Neural progenitor cell (in vitro differentiated cells): ENCODE data around the gene SH3BGR. TPM values are rescaled to one million over a fixed set of nuclear protein-coding genes. Genes with fewer than 3 reads are reported as not detected.

Experiments used
- DNase-seq: peaks from one replicate; pipeline ENCODE4 v3.0.0-alpha.2; 2016; ENCODE audit warnings: low spot score
- H2AFZ ChIP-seq: fragments of 200-600 bp; sonication (generic); replicated peaks from 2 replicates; pipeline ENCODE4 v1.6.1; 2016; ENCODE audit warnings: antibody characterized with exemption
- H3F3A ChIP-seq: fragments of 200-600 bp; sonication (generic); 2 replicates; pipeline ENCODE4 v1.6.1; 2016; ENCODE audit warnings: antibody characterized with exemption, low read depth
- H3K27ac ChIP-seq: fragments of 200-600 bp; sonication (generic); 2 replicates; pipeline ENCODE4 v1.5.1; 2016; ENCODE audit warnings: mild to moderate bottlenecking
- H3K27me3 ChIP-seq: fragments of 200-600 bp; sonication (generic); 2 replicates; pipeline ENCODE4 v1.6.1; 2016; ENCODE audit warnings: mild to moderate bottlenecking, moderate library complexity
- H3K36me3 ChIP-seq: fragments of 200-600 bp; sonication (generic); 2 replicates; pipeline ENCODE4 v1.5.1; 2016
- H3K4me1 ChIP-seq: fragments of 200-600 bp; sonication (generic); 2 replicates; pipeline ENCODE4 v1.6.1; 2016; ENCODE audit warnings: mixed run types
- H3K4me2 ChIP-seq: fragments of 200-600 bp; sonication (generic); 2 replicates; pipeline ENCODE4 v1.6.1; 2016
- H3K4me3 ChIP-seq: fragments of 200-600 bp; sonication (generic); 2 replicates; pipeline ENCODE4 v1.5.1; 2016
- H3K79me2 ChIP-seq: fragments of 200-600 bp; sonication (generic); 2 replicates; pipeline ENCODE4 v1.6.1; 2016; ENCODE audit warnings: low read depth
- H3K9ac ChIP-seq: fragments of 200-600 bp; sonication (generic); 2 replicates; pipeline ENCODE4 v1.6.1; 2016
- H3K9me3 ChIP-seq: fragments of 200-600 bp; sonication (generic); 2 replicates; pipeline ENCODE4 v1.5.1; 2016; ENCODE audit warnings: low read depth
- H4K20me1 ChIP-seq: fragments of 200-600 bp; sonication (generic); 2 replicates; pipeline ENCODE4 v1.6.1; 2016; ENCODE audit warnings: low read depth
- H3K27ac Mint-ChIP-seq: 3 replicates; pipeline ENCODE4 v1.8.0; 2021; ENCODE audit warnings: mixed read lengths
- H3K27me3 Mint-ChIP-seq: 2 replicates; pipeline ENCODE4 v1.8.0; 2022; ENCODE audit warnings: low read depth, mild to moderate bottlenecking, inconsistent platforms, moderate library complexity, mixed read lengths; ENCODE audit not compliant: insufficient read depth
- H3K36me3 Mint-ChIP-seq: 3 replicates; pipeline ENCODE4 v1.8.0; 2021; ENCODE audit warnings: mixed read lengths
- H3K4me1 Mint-ChIP-seq: 3 replicates; pipeline ENCODE4 v1.8.0; 2021; ENCODE audit warnings: mixed read lengths
- H3K4me3 Mint-ChIP-seq: 3 replicates; pipeline ENCODE4 v1.8.0; 2021; ENCODE audit warnings: mild to moderate bottlenecking, moderate library complexity, mixed read lengths
- H3K9me3 Mint-ChIP-seq: 3 replicates; pipeline ENCODE4 v1.8.0; 2020; ENCODE audit warnings: mixed read lengths
- EZH2 ChIP-seq: fragments of 200-600 bp; sonication (generic); IDR thresholded peaks from 2 replicates; pipeline ENCODE4 v1.6.1; 2017; ENCODE audit warnings: antibody characterized with exemption, mild to moderate bottlenecking, moderate library complexity
- EZH2phosphoT487 ChIP-seq: fragments of 200-600 bp; sonication (generic); IDR thresholded peaks from 2 replicates; pipeline ENCODE4 v1.6.1; 2017; ENCODE audit warnings: antibody characterized with exemption
- total RNA-seq: library from RNA; depleted of rRNA; stranded (reverse); fragments of >200 nt; gene quantifications from 2 replicates; pipeline ENCODE4 v1.2.3, GENCODE V29; 2015; ENCODE audit warnings: low replicate concordance
- TF ChIP-seq, protein P1 (sequence below): fragments of 200-600 bp; sonication (generic); IDR thresholded peaks from 2 replicates; pipeline ENCODE4 v1.5.1; 2017; ENCODE audit warnings: antibody characterized with exemption, mild to moderate bottlenecking

The SH3BGR gene
- total RNA-seq, 1 donor from 2014 or later = 12.2 TPM

DNA sequence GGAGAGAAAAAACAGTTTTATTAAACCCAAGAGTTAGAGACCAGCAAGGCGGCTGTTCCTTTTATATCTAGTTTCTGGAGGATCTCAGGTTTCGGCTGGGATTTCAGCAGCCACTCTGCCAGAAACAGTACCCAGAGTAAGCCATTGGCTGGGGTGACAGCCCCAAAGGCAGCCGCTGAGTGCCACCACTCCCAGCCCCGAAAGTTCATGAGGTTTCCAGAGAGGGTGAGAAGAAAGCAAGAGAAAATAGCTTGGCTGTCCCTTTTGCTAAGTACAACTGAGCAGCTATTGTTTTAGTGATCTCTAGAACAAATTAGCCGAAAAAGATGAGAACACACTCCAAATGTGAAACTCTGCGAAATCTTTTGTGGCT, 1.2 kb downstream of the SH3BGR start:
- no peaks in the 10 kb centered on the region for H3K79me2 ChIP-seq
- no peaks in the 10 kb centered on the region for H3K27me3 ChIP-seq
- H3K9me3 Mint-ChIP-seq = peaks cover under 1% of the 10 kb centered on the region
- no peaks in the 10 kb centered on the region for H3K36me3 Mint-ChIP-seq
- H4K20me1 ChIP-seq = no peaks in the 10 kb centered on the region
- peak overlapping the region; percentile 11 for H3K27ac Mint-ChIP-seq
- H3K36me3 ChIP-seq = no peaks in the 10 kb centered on the region
- peak overlapping the region; percentile 18 for H2AFZ ChIP-seq
- H3K27me3 Mint-ChIP-seq = peaks cover 2% of the 10 kb centered on the region
- no peak overlapping the region for H3K4me3 Mint-ChIP-seq
- H3F3A ChIP-seq = peaks cover 25% of the 10 kb centered on the region
- H3K27ac ChIP-seq = no peak overlapping the region
- peak; percentile 19 for DNase-seq
- no peaks in the 10 kb centered on the region for H3K9me3 ChIP-seq
- TF ChIP-seq EZH2 (no peak), EZH2phosphoT487 (no peak)
- TF ChIP-seq, protein P1, sequence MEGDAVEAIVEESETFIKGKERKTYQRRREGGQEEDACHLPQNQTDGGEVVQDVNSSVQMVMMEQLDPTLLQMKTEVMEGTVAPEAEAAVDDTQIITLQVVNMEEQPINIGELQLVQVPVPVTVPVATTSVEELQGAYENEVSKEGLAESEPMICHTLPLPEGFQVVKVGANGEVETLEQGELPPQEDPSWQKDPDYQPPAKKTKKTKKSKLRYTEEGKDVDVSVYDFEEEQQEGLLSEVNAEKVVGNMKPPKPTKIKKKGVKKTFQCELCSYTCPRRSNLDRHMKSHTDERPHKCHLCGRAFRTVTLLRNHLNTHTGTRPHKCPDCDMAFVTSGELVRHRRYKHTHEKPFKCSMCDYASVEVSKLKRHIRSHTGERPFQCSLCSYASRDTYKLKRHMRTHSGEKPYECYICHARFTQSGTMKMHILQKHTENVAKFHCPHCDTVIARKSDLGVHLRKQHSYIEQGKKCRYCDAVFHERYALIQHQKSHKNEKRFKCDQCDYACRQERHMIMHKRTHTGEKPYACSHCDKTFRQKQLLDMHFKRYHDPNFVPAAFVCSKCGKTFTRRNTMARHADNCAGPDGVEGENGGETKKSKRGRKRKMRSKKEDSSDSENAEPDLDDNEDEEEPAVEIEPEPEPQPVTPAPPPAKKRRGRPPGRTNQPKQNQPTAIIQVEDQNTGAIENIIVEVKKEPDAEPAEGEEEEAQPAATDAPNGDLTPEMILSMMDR = no peak
- H3K9ac ChIP-seq = no peak overlapping the region
- H3K4me3 ChIP-seq = no peak overlapping the region
- peak overlapping the region; percentile 33 for H3K4me2 ChIP-seq
- peaks cover 19% of the 10 kb centered on the region for H3K4me1 ChIP-seq
- H3K4me1 Mint-ChIP-seq = peaks cover 18% of the 10 kb centered on the region

GRCh38 chr21:39453571-39454179, 1.9 kb downstream of the SH3BGR start:
- Histone ChIP-seq H3K27me3 (no peaks in the 10 kb centered on the region), H3K4me3 (no peak overlapping the region), H3K27ac (no peak overlapping the region), H3K4me2 (peak overlapping the region; percentile 33), H3K9ac (no peak overlapping the region), H2AFZ (no peak overlapping the region), H3K4me1 (peaks cover 19% of the 10 kb centered on the region), H4K20me1 (no peaks in the 10 kb centered on the region), H3K79me2 (no peaks in the 10 kb centered on the region), H3F3A (peaks cover 25% of the 10 kb centered on the region), H3K9me3 (no peaks in the 10 kb centered on the region), H3K36me3 (no peaks in the 10 kb centered on the region)
- Mint-ChIP-seq H3K36me3 (no peaks in the 10 kb centered on the region), H3K9me3 (no peaks in the 10 kb centered on the region), H3K27me3 (peaks cover 2% of the 10 kb centered on the region), H3K4me3 (no peak overlapping the region), H3K4me1 (peaks cover 18% of the 10 kb centered on the region), H3K27ac (no peak overlapping the region)
- no peak for DNase-seq
- TF ChIP-seq EZH2phosphoT487 = no peak
- no peak for TF ChIP-seq EZH2
- TF ChIP-seq, protein P1 = no peak

DNA sequence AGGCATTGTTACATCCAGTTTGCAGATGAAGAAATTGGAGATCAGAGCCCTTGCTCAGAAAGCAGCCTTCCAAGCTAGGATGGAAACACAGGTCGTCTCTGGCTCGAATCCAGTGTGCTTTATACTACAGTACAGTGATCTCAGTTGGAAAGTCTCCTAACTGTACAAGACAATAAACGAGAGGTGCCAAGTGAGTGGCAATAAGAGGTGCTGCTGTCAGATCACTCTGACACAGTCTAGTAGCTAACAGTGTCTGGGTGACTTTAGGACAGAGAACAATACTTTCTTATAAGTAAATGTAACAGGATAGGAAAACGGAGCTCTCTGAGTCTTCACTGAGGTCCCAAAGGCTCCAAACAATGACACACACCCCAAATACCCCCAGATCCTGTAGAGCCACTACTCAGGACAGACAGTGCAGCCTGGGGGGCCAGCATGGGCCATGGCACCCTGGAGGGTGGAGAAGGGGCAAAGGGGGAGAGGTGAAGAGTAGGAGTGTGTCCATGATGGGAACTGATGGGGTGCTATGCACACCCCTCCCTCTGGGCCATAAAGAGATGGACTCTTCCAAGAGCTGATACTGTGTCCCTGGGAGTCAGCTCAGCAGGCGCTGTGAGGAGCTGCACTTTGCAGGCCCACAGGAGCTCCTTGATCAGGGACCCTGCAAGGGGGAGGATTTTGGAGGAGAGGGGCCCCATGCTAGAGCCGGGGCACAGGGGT, 3.3 kb downstream of the SH3BGR start:
- no peak for DNase-seq
- Histone ChIP-seq H3K9ac (no peak overlapping the region), H3K9me3 (no peaks in the 10 kb centered on the region), H3F3A (peaks cover 25% of the 10 kb centered on the region), H3K4me1 (peaks cover 19% of the 10 kb centered on the region), H3K79me2 (no peaks in the 10 kb centered on the region), H3K27ac (no peak overlapping the region), H3K4me3 (no peak overlapping the region), H3K27me3 (no peaks in the 10 kb centered on the region), H3K36me3 (no peaks in the 10 kb centered on the region), H2AFZ (no peak overlapping the region), H3K4me2 (no peak overlapping the region), H4K20me1 (no peaks in the 10 kb centered on the region)
- Mint-ChIP-seq H3K36me3 (no peaks in the 10 kb centered on the region), H3K27ac (no peak overlapping the region), H3K4me1 (peaks cover 18% of the 10 kb centered on the region), H3K4me3 (no peak overlapping the region), H3K27me3 (peaks cover 2% of the 10 kb centered on the region), H3K9me3 (no peaks in the 10 kb centered on the region)
- TF ChIP-seq EZH2phosphoT487 = no peak

DNA sequence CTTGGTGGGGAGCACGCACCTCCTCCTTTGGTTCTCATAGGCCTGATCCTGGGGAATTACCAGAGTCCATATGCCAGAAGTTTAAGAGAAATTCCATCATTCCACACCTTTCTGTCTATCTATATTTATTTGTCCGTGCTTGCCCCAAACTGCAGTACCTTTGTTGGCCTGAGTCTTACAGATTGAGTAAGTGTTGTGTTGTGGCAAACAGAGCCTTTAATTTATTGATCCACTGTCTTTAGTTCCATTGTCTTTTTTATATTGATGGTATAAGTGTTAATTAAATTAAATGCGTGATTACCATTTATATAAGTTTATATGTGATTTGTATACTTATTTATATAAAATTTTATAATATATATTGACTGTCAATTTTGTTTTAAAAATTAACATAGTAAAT, 4.9 kb downstream of the SH3BGR start:
- peak; percentile 22 for DNase-seq
- Histone ChIP-seq H3F3A (peaks cover 17% of the 10 kb centered on the region), H3K79me2 (no peaks in the 10 kb centered on the region), H3K27me3 (no peaks in the 10 kb centered on the region), H3K9me3 (no peaks in the 10 kb centered on the region), H3K9ac (no peak overlapping the region), H3K36me3 (no peaks in the 10 kb centered on the region), H3K27ac (no peak overlapping the region), H3K4me3 (no peak overlapping the region), H3K4me1 (peaks cover 12% of the 10 kb centered on the region), H3K4me2 (no peak overlapping the region), H4K20me1 (no peaks in the 10 kb centered on the region), H2AFZ (no peak overlapping the region)
- no peaks in the 10 kb centered on the region for H3K36me3 Mint-ChIP-seq
- H3K9me3 Mint-ChIP-seq = no peaks in the 10 kb centered on the region
- peaks cover 5% of the 10 kb centered on the region for H3K27me3 Mint-ChIP-seq
- H3K4me3 Mint-ChIP-seq = no peak overlapping the region
- H3K27ac Mint-ChIP-seq = no peak overlapping the region
- TF ChIP-seq, protein P1 = peak; percentile 26
- TF ChIP-seq EZH2phosphoT487 (no peak), EZH2 (no peak)
- peaks cover 12% of the 10 kb centered on the region for H3K4me1 Mint-ChIP-seq
